Mesothelial cell of epicardium (in vitro differentiated cells): Measurements from ENCODE around the gene C1QB. TPM values are rescaled to one million over a fixed set of nuclear protein-coding genes. Genes with fewer than 3 reads are reported as not detected.

Experiments used
- DNase-seq, 2 experiments: peaks; one replicate each; pipeline ENCODE4 v3.0.0; 2021; ENCODE audit warnings: low spot score in 2 of 2; ENCODE audit not compliant: unreplicated experiment in 2 of 2
- H3K27ac Mint-ChIP-seq: 2 replicates; pipeline ENCODE4 v1.8.0; 2021; ENCODE audit warnings: mixed read lengths
- H3K27me3 Mint-ChIP-seq: 2 replicates; pipeline ENCODE4 v1.8.0; 2021; ENCODE audit warnings: low read depth, mixed read lengths
- H3K36me3 Mint-ChIP-seq: 2 replicates; pipeline ENCODE4 v1.8.0; 2021; ENCODE audit warnings: mixed read lengths
- H3K4me1 Mint-ChIP-seq: 2 replicates; pipeline ENCODE4 v1.8.0; 2021; ENCODE audit warnings: mixed read lengths
- H3K4me3 Mint-ChIP-seq: 2 replicates; pipeline ENCODE4 v1.8.0; 2021; ENCODE audit warnings: mild to moderate bottlenecking, moderate library complexity, mixed read lengths
- H3K9me3 Mint-ChIP-seq: 2 replicates; pipeline ENCODE4 v1.8.0; 2021; ENCODE audit warnings: mixed read lengths
- CTCF ChIP-seq: fragments of 200-600 bp; sonication (generic); IDR thresholded peaks from one replicate; pipeline ENCODE4 v1.5.0; 2021; ENCODE audit warnings: antibody characterized with exemption; ENCODE audit not compliant: unreplicated experiment
- total RNA-seq: library from RNA; stranded (reverse); gene quantifications from 3 replicates; pipeline ENCODE4 v1.2.1, GENCODE V29; 2021

The C1QB gene
- total RNA-seq, 1 donor from 2014 or later, result not detected

GRCh38 chr1:22643928-22644327 lies 9.1 kb upstream of the C1QB start:
- TF ChIP-seq CTCF, result no peak
- Mint-ChIP-seq H3K4me1 (peaks cover 6% of the 10 kb centered on the region), H3K4me3 (no peak overlapping the region), H3K27me3 (peaks cover 3% of the 10 kb centered on the region), H3K27ac (no peak overlapping the region), H3K9me3 (no peaks in the 10 kb centered on the region), H3K36me3 (no peaks in the 10 kb centered on the region)
- no peak for DNase-seq

GRCh38 chr1:22645931-22646330 lies 7.1 kb upstream of the C1QB start:
- no peak for DNase-seq
- Mint-ChIP-seq H3K36me3 (no peaks in the 10 kb centered on the region), H3K4me3 (no peak overlapping the region), H3K27me3 (peaks cover 5% of the 10 kb centered on the region), H3K4me1 (peaks cover 4% of the 10 kb centered on the region), H3K9me3 (no peaks in the 10 kb centered on the region), H3K27ac (no peak overlapping the region)
- TF ChIP-seq CTCF, result no peak

GRCh38 chr1:22646384-22646783 lies 6.7 kb upstream of the C1QB start:
- H3K9me3 Mint-ChIP-seq, result no peaks in the 10 kb centered on the region
- no peak overlapping the region for H3K27ac Mint-ChIP-seq
- no peak for DNase-seq
- H3K4me1 Mint-ChIP-seq, result no peaks in the 10 kb centered on the region
- no peak overlapping the region for H3K4me3 Mint-ChIP-seq
- H3K27me3 Mint-ChIP-seq, result peaks cover 5% of the 10 kb centered on the region
- no peaks in the 10 kb centered on the region for H3K36me3 Mint-ChIP-seq
- TF ChIP-seq CTCF, result no peak

GRCh38 chr1:22650089-22650693 lies 2.8 kb upstream of the C1QB start:
- no peaks in the 10 kb centered on the region for H3K36me3 Mint-ChIP-seq
- no peak for DNase-seq
- TF ChIP-seq CTCF, result no peak
- no peaks in the 10 kb centered on the region for H3K9me3 Mint-ChIP-seq
- peaks cover 3% of the 10 kb centered on the region for H3K4me1 Mint-ChIP-seq
- H3K4me3 Mint-ChIP-seq, result no peak overlapping the region
- peaks cover 8% of the 10 kb centered on the region for H3K27me3 Mint-ChIP-seq
- no peak overlapping the region for H3K27ac Mint-ChIP-seq

GRCh38 chr1:22651941-22652856 lies 837 bp upstream of the C1QB start:
- no peaks in the 10 kb centered on the region for H3K9me3 Mint-ChIP-seq
- H3K27me3 Mint-ChIP-seq, result peaks cover 25% of the 10 kb centered on the region
- H3K36me3 Mint-ChIP-seq, result no peaks in the 10 kb centered on the region
- peaks cover 3% of the 10 kb centered on the region for H3K4me1 Mint-ChIP-seq
- TF ChIP-seq CTCF, result no peak
- H3K27ac Mint-ChIP-seq, result no peak overlapping the region
- no peak overlapping the region for H3K4me3 Mint-ChIP-seq
- DNase-seq, result no peak
